H9 (cell line): ENCODE results near the gene SPOP. TPM values are rescaled to one million over a fixed set of nuclear protein-coding genes. Genes with fewer than 3 reads are reported as not detected.

Source experiments
- DNase-seq: peaks from one replicate; pipeline ENCODE4 v3.0.0-alpha.2; 2017
- H2AFZ ChIP-seq: one replicate; pipeline ENCODE4 v1.6.1; 2013; ENCODE audit warnings: mild to moderate bottlenecking, low read length, control low read depth, moderate library complexity
- H2AK5ac ChIP-seq: 2 replicates; pipeline ENCODE4 v1.6.1; 2013; ENCODE audit warnings: low read length, control low read depth, mixed read lengths; ENCODE audit not compliant: insufficient read length
- H2BK120ac ChIP-seq: one replicate; pipeline ENCODE4 v1.6.1; 2013; ENCODE audit warnings: low read depth, mild to moderate bottlenecking, low read length, control low read depth, inconsistent platforms; ENCODE audit not compliant: poor library complexity, severe bottlenecking
- H2BK12ac ChIP-seq: 2 replicates; pipeline ENCODE4 v1.6.1; 2013; ENCODE audit warnings: low read length, control low read depth, mixed read lengths, low read depth; ENCODE audit not compliant: insufficient read length
- H2BK15ac ChIP-seq: 2 replicates; pipeline ENCODE4 v1.6.1; 2013; ENCODE audit warnings: low read depth, low read length, control low read depth
- H2BK20ac ChIP-seq: one replicate; pipeline ENCODE4 v1.6.1; 2013; ENCODE audit warnings: low read depth, mild to moderate bottlenecking, low read length, control low read depth, inconsistent platforms; ENCODE audit not compliant: poor library complexity, severe bottlenecking
- H2BK5ac ChIP-seq: 2 replicates; pipeline ENCODE4 v1.6.1; 2013; ENCODE audit warnings: low read length, control low read depth, mixed read lengths; ENCODE audit not compliant: insufficient read length
- H3K14ac ChIP-seq: 2 replicates; pipeline ENCODE4 v1.6.1; 2013; ENCODE audit warnings: low read length, control low read depth; ENCODE audit not compliant: insufficient read depth
- H3K18ac ChIP-seq: 2 replicates; pipeline ENCODE4 v1.6.1; 2013; ENCODE audit warnings: low read depth, mild to moderate bottlenecking, mixed read lengths, low read length, control low read depth; ENCODE audit not compliant: insufficient read length
- H3K23ac ChIP-seq: 2 replicates; pipeline ENCODE4 v1.6.1; 2013; ENCODE audit warnings: low read length, control low read depth, mixed read lengths, low read depth; ENCODE audit not compliant: insufficient read length
- H3K23me2 ChIP-seq: 2 replicates; pipeline ENCODE4 v1.6.1; 2013; ENCODE audit warnings: low read depth, mild to moderate bottlenecking, mixed read lengths, low read length, control low read depth; ENCODE audit not compliant: insufficient read length, poor library complexity, severe bottlenecking
- H3K27ac ChIP-seq: 2 replicates; pipeline ENCODE4 v1.5.1; 2013; ENCODE audit warnings: low read length, control low read depth, mixed read lengths, low read depth; ENCODE audit not compliant: insufficient read length
- H3K27me3 ChIP-seq: 2 replicates; pipeline ENCODE4 v1.6.1; 2013; ENCODE audit warnings: low read length, control low read depth, inconsistent platforms; ENCODE audit not compliant: insufficient read depth
- H3K4ac ChIP-seq: 2 replicates; pipeline ENCODE4 v1.6.1; 2013; ENCODE audit warnings: low read depth, mild to moderate bottlenecking, control low read depth, inconsistent platforms, low read length, moderate library complexity
- H3K4me1 ChIP-seq: 2 replicates; pipeline ENCODE4 v1.6.1; 2013; ENCODE audit warnings: low read length, control low read depth, inconsistent platforms; ENCODE audit not compliant: insufficient read depth
- H3K4me2 ChIP-seq: 2 replicates; pipeline ENCODE4 v1.6.1; 2013; ENCODE audit warnings: low read length, control low read depth, mixed read lengths; ENCODE audit not compliant: insufficient read length, insufficient read depth
- H3K56ac ChIP-seq: 2 replicates; pipeline ENCODE4 v1.6.1; 2013; ENCODE audit warnings: low read depth, mild to moderate bottlenecking, mixed read lengths, low read length, control low read depth; ENCODE audit not compliant: insufficient read length
- H3K79me1 ChIP-seq: 2 replicates; pipeline ENCODE4 v1.6.1; 2013; ENCODE audit warnings: low read depth, mild to moderate bottlenecking, moderate library complexity, low read length, control low read depth, inconsistent platforms; ENCODE audit not compliant: insufficient read depth, poor library complexity, severe bottlenecking
- H3K79me2 ChIP-seq: 2 replicates; pipeline ENCODE4 v1.6.1; 2013; ENCODE audit warnings: low read length, control low read depth, inconsistent platforms; ENCODE audit not compliant: insufficient read depth
- H3K9ac ChIP-seq: 2 replicates; pipeline ENCODE4 v1.6.1; 2013; ENCODE audit warnings: low read length, control low read depth, mixed read lengths; ENCODE audit not compliant: insufficient read length; ENCODE audit errors: extremely low read depth
- H3K9me3 ChIP-seq: one replicate; pipeline ENCODE4 v1.6.1; 2013; ENCODE audit warnings: low read depth, low read length, inconsistent platforms; ENCODE audit not compliant: control insufficient read depth
- H3T11ph ChIP-seq: one replicate; pipeline ENCODE4 v1.6.1; 2013; ENCODE audit warnings: mild to moderate bottlenecking, low read length, control low read depth, inconsistent platforms
- H4K20me1 ChIP-seq: one replicate; pipeline ENCODE4 v1.6.1; 2013; ENCODE audit not compliant: control insufficient read depth, insufficient read length, insufficient read depth
- H4K5ac ChIP-seq: 2 replicates; pipeline ENCODE4 v1.6.1; 2013; ENCODE audit warnings: low read depth, mild to moderate bottlenecking, mixed read lengths, low read length, control low read depth; ENCODE audit not compliant: insufficient read length
- H4K8ac ChIP-seq: replicated peaks from 2 replicates; pipeline ENCODE4 v1.6.1; 2013; ENCODE audit warnings: low read length, control low read depth, mixed read lengths, low read depth; ENCODE audit not compliant: insufficient read length
- H4K91ac ChIP-seq: 2 replicates; pipeline ENCODE4 v1.6.1; 2013; ENCODE audit warnings: low read depth, mild to moderate bottlenecking, moderate library complexity, mixed read lengths, low read length, control low read depth; ENCODE audit not compliant: insufficient read length
- H3K27ac Mint-ChIP-seq, 3 experiments: 2 replicates in 2 of 3; 3 replicates in 1 of 3; pipeline ENCODE4 v1.8.0; 2020 to 2021; ENCODE audit warnings: mixed read lengths in 3 of 3, mild to moderate bottlenecking in 1 of 3, moderate library complexity in 1 of 3
- H3K27me3 Mint-ChIP-seq: 2 replicates; pipeline ENCODE4 v1.8.0; 2021; ENCODE audit warnings: low read depth, mild to moderate bottlenecking, moderate library complexity, mixed read lengths
- H3K36me3 Mint-ChIP-seq, 3 experiments: 2 replicates in 2 of 3; 3 replicates in 1 of 3; pipeline ENCODE4 v1.8.0; 2020 to 2021; ENCODE audit warnings: low read depth in 3 of 3, mixed read lengths in 3 of 3; ENCODE audit not compliant: insufficient read depth in 1 of 3
- H3K4me1 Mint-ChIP-seq, 2 experiments: 2 replicates each; pipeline ENCODE4 v1.8.0; 2020; ENCODE audit warnings: mixed read lengths in 2 of 2
- H3K4me3 Mint-ChIP-seq, 2 experiments: 2 replicates in 1 of 2; 3 replicates in 1 of 2; pipeline ENCODE4 v1.8.0; 2020 to 2021; ENCODE audit warnings: mild to moderate bottlenecking in 2 of 2, mixed read lengths in 2 of 2, moderate library complexity in 1 of 2
- H3K9me3 Mint-ChIP-seq, 2 experiments: 2 replicates in 1 of 2; 3 replicates in 1 of 2; pipeline ENCODE4 v1.8.0; 2020; ENCODE audit warnings: mild to moderate bottlenecking in 2 of 2, mixed read lengths in 2 of 2, moderate library complexity in 1 of 2
- CTCF ChIP-seq: fragments of 200-600 bp; sonication (generic); conservative IDR thresholded peaks from 3 replicates; pipeline ENCODE4 v1.8.0; 2021; ENCODE audit warnings: antibody characterized with exemption, mild to moderate bottlenecking
- WGBS: extraction: QIAGEN DNeasy Blood & Tissue Kit; methylation state at CpG from one replicate; pipeline ENCODE4 v1.1.7; 2013; ENCODE audit warnings: missing lambda C conversion rate, low lambda C conversion rate, mixed read lengths; ENCODE audit not compliant: insufficient read length; ENCODE audit errors: extremely low coverage; 5-methylcytosine and 5-hydroxymethylcytosine counted together
- total RNA-seq: library from RNA; stranded (reverse); gene quantifications from 2 replicates; pipeline ENCODE4 v1.2.1, GENCODE V29; 2021

The SPOP gene
- total RNA-seq, 1 experiment from 2014 or later, result 33.7 TPM

GRCh38 chr17:49603238-49603637 lies 74.7 kb downstream of the SPOP start:
- DNase-seq, result no peak
- no peak overlapping the region for H2BK5ac ChIP-seq
- H3K23me2 ChIP-seq, result no peaks in the 10 kb centered on the region
- no peak overlapping the region for H2BK120ac ChIP-seq
- TF ChIP-seq CTCF, result no peak
- Mint-ChIP-seq H3K27ac (no peak overlapping the region), H3K4me1 (peaks cover 7 to 17% of the 10 kb centered on the region in 2 experiments; a peak in 3 of 4 replicates), H3K9me3 (no peaks in the 10 kb centered on the region), H3K27me3 (no peaks in the 10 kb centered on the region), H3K4me3 (no peak overlapping the region), H3K36me3 (peaks cover 4 to 66% (median 53%) of the 10 kb centered on the region in 3 experiments; a peak in 5 of 7 replicates)
- H2BK20ac ChIP-seq, result no peak overlapping the region
- no peak overlapping the region for H4K8ac ChIP-seq
- H3K4ac ChIP-seq, result no peak overlapping the region
- H3K4me1 ChIP-seq, result no peaks in the 10 kb centered on the region
- no peak overlapping the region for H2BK15ac ChIP-seq
- no peak overlapping the region for H2BK12ac ChIP-seq
- H3K4me2 ChIP-seq, result no peak overlapping the region
- no peak overlapping the region for H4K5ac ChIP-seq
- no peak overlapping the region for H2AFZ ChIP-seq
- H4K91ac ChIP-seq, result no peak overlapping the region
- no peak overlapping the region for H3K56ac ChIP-seq
- H2AK5ac ChIP-seq, result no peak overlapping the region
- H3K14ac ChIP-seq, result no peak overlapping the region
- H3K18ac ChIP-seq, result no peak overlapping the region
- H4K20me1 ChIP-seq, result no peaks in the 10 kb centered on the region
- H3K79me2 ChIP-seq, result no peaks in the 10 kb centered on the region
- no peak overlapping the region for H3T11ph ChIP-seq
- H3K9me3 ChIP-seq, result no peaks in the 10 kb centered on the region
- no peak overlapping the region for H3K23ac ChIP-seq
- H3K27me3 ChIP-seq, result no peaks in the 10 kb centered on the region
- no CpG with 5 or more reads among the region's 3 CpGs for WGBS
- H3K27ac ChIP-seq, result no peak overlapping the region
- no peaks in the 10 kb centered on the region for H3K79me1 ChIP-seq
- no peak overlapping the region for H3K9ac ChIP-seq
